DOHH2 (cell line): ENCODE results near the gene AGER.

Experiments used
- CTCF ChIP-seq: fragments of 200-600 bp; sonication (generic); IDR thresholded peaks from one replicate; pipeline ENCODE4 v1.5.1; 2014; ENCODE audit warnings: antibody characterized with exemption, mild to moderate bottlenecking, low read depth, low read length; ENCODE audit not compliant: poor library complexity, severe bottlenecking
- EZH2phosphoT487 ChIP-seq: fragments of 200-600 bp; sonication (generic); IDR thresholded peaks from 2 replicates; pipeline ENCODE4 v1.6.1; 2017; ENCODE audit warnings: borderline replicate concordance, mild to moderate bottlenecking, antibody characterized with exemption, low read length, moderate library complexity, mixed read lengths

GRCh38 chr6:32190911-32191677 lies 7.0 kb upstream of the AGER start:
- TF ChIP-seq EZH2phosphoT487 (no peak), CTCF (no peak)
